K562 (cell line): ENCODE measurements around the gene WDR46. TPM values are rescaled to one million over a fixed set of nuclear protein-coding genes. Genes with fewer than 3 reads are reported as not detected.
A peak's percentile ranks its signal among the peaks of the same experiment; 100 is the strongest.

Source experiments
- BRD4 ChIP-seq: fragments of 200-600 bp; sonication (generic); IDR thresholded peaks from 2 replicates; pipeline ENCODE4 v1.6.1; 2017; ENCODE audit warnings: inconsistent platforms
- GTF2A2 ChIP-seq: IDR thresholded peaks from 2 replicates; pipeline ENCODE4 v1.6.1; 2016; ENCODE audit warnings: mild to moderate bottlenecking, missing genetic modification characterization, missing compliant biosample characterization
- HSF4 ChIP-seq: fragments of 250-450 bp; sonication (Bioruptor Pico); IDR thresholded peaks from 2 replicates; pipeline ENCODE4 v2.1.2; 2022; ENCODE audit warnings: mild to moderate bottlenecking, moderate library complexity, borderline replicate concordance
- MTA2 ChIP-seq: fragments of 450-650 bp; IDR thresholded peaks from 2 replicates; pipeline ENCODE4 v1.6.1; 2016; ENCODE audit warnings: low read depth
- SRF ChIP-seq, 2 experiments: fragments of 250-450, 450-650 bp in 1 of 2; sonication (Bioruptor Pico) in 1 of 2; sonication (generic) in 1 of 2; formaldehyde crosslinking; IDR thresholded peaks; 2 replicates each; pipeline versions ENCODE4 v1.5.0 to v1.5.1; 2020 to 2022; ENCODE audit warnings: mild to moderate bottlenecking in 1 of 2, missing genetic modification reagents in 1 of 2
- TGIF2 ChIP-seq: sonication (generic); formaldehyde crosslinking; IDR thresholded peaks from 2 replicates; pipeline ENCODE4 v1.8.1; 2022; ENCODE audit warnings: mild to moderate bottlenecking, missing genetic modification reagents, moderate library complexity
- ZNF354B ChIP-seq: fragments of 250-450 bp; sonication (Bioruptor Pico); IDR thresholded peaks from 2 replicates; pipeline ENCODE4 v1.4.0; 2020
- polyA plus RNA-seq, 8 experiments: library from polyadenylated mRNA; depleted of rRNA in 4 of 8; stranded (reverse) in 5 of 8; unstranded in 3 of 8; fragments of >200 nt; fragmentation: Nextera tagmentation in 2 of 8; fragmentation: Illumina TruSeq in 1 of 8; extraction: Ambion mirVana in 2 of 8; extraction: Trizol in 1 of 8; gene quantifications; 2 replicates each; pipeline versions ENCODE4 v1.2.1 to v1.2.3, GENCODE V29; 2011 to 2014; ENCODE audit warnings: inconsistent platforms in 1 of 8, missing spikeins in 1 of 8
- total RNA-seq, 7 experiments: library from RNA; depleted of rRNA in 6 of 7; stranded (reverse); fragments of >200 nt in 6 of 7; fragmentation: Illumina TruSeq in 2 of 7; extraction: Trizol in 2 of 7; gene quantifications; 2 replicates each; pipeline versions ENCODE4 v1.2.1 to v1.2.3, GENCODE V29; 2011 to 2021; ENCODE audit warnings: low replicate concordance in 1 of 7
- TF ChIP-seq, protein P1 (sequence below): sonication (generic); formaldehyde crosslinking; IDR thresholded peaks from 2 replicates; pipeline ENCODE4 v1.8.1; 2023; ENCODE audit warnings: mild to moderate bottlenecking, missing genetic modification reagents
- TF ChIP-seq, protein P2 (sequence below): fragments of 450-650 bp; IDR thresholded peaks from 2 replicates; pipeline ENCODE4 v1.6.1; 2017; ENCODE audit warnings: antibody characterized with exemption
- TF ChIP-seq, protein P3 (sequence below): fragments of 200-600 bp; sonication (generic); IDR thresholded peaks from one replicate; pipeline ENCODE4 v1.6.1; 2012; ENCODE audit warnings: mild to moderate bottlenecking, low read depth, low read length, inconsistent platforms

Gene WDR46
- total and polyA plus RNA-seq, 9 of the 15 experiments (the other 6 are each of a cell fraction or from before 2014, with no cell fraction given): 8.9 to 146 (median 93.1) TPM

DNA sequence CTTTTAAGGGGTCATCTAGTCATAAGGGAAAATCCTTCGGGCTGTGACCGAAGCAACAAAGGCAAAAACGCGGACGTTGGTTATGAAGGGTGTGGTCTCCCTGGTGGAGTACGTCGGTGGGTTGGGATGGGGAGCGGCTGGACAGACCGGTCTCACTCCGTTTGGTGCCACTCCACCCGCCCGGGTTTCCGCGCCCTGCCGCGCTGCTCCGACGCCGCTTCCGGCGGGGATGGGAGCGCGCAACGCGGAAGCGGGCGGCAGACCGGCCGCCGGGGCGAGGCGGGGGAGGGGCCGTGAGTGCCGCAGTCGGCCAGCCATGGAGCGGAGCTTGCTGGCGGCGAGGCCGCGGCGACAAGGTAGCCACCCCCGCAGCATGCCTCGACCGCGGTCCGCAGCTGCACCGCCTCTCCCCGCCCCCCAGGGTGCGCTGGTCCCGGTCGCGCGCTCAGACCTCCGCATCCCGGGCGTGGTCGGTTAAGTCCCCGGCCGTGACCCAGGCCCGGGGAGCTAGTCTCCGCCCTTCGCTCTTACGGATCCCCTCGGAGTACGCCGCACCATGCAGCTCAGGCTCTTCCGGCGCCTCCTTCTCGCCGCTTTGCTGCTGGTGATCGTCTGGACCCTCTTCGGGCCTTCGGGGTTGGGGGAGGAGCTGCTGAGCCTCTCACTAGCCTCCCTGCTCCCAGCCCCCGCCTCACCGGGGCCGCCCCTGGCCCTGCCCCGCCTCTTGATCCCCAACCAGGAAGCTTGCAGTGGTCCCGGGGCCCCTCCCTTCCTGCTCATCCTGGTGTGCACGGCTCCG is 12.0 kb downstream of the WDR46 start, which contains the start of gene B3GALT4 (continued):
- TF ChIP-seq, protein P1, sequence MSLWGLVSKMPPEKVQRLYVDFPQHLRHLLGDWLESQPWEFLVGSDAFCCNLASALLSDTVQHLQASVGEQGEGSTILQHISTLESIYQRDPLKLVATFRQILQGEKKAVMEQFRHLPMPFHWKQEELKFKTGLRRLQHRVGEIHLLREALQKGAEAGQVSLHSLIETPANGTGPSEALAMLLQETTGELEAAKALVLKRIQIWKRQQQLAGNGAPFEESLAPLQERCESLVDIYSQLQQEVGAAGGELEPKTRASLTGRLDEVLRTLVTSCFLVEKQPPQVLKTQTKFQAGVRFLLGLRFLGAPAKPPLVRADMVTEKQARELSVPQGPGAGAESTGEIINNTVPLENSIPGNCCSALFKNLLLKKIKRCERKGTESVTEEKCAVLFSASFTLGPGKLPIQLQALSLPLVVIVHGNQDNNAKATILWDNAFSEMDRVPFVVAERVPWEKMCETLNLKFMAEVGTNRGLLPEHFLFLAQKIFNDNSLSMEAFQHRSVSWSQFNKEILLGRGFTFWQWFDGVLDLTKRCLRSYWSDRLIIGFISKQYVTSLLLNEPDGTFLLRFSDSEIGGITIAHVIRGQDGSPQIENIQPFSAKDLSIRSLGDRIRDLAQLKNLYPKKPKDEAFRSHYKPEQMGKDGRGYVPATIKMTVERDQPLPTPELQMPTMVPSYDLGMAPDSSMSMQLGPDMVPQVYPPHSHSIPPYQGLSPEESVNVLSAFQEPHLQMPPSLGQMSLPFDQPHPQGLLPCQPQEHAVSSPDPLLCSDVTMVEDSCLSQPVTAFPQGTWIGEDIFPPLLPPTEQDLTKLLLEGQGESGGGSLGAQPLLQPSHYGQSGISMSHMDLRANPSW (CRISPR knock-in tag): no peak; the same call in 1 of the 2 replicates
- TF ChIP-seq BRD4 (peak; percentile 32; the same call in 1 of the 2 replicates), HSF4 (CRISPR knock-in tag) (no peak), ZNF354B (no peak), SRF (CRISPR knock-in tag; IDR thresholded peaks at IDR 0.05) (peak in 1 of 2 experiments; percentile 46; a peak in 1 of 4 replicates), GTF2A2 (tag) (no peak), MTA2 (no peak), TGIF2 (peak; percentile 72; the same call in 1 of the 2 replicates)
- TF ChIP-seq, protein P2, sequence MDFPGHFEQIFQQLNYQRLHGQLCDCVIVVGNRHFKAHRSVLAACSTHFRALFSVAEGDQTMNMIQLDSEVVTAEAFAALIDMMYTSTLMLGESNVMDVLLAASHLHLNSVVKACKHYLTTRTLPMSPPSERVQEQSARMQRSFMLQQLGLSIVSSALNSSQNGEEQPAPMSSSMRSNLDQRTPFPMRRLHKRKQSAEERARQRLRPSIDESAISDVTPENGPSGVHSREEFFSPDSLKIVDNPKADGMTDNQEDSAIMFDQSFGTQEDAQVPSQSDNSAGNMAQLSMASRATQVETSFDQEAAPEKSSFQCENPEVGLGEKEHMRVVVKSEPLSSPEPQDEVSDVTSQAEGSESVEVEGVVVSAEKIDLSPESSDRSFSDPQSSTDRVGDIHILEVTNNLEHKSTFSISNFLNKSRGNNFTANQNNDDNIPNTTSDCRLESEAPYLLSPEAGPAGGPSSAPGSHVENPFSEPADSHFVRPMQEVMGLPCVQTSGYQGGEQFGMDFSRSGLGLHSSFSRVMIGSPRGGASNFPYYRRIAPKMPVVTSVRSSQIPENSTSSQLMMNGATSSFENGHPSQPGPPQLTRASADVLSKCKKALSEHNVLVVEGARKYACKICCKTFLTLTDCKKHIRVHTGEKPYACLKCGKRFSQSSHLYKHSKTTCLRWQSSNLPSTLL: peak; percentile 53; the same call in 1 of the 2 replicates
- TF ChIP-seq, protein P3, sequence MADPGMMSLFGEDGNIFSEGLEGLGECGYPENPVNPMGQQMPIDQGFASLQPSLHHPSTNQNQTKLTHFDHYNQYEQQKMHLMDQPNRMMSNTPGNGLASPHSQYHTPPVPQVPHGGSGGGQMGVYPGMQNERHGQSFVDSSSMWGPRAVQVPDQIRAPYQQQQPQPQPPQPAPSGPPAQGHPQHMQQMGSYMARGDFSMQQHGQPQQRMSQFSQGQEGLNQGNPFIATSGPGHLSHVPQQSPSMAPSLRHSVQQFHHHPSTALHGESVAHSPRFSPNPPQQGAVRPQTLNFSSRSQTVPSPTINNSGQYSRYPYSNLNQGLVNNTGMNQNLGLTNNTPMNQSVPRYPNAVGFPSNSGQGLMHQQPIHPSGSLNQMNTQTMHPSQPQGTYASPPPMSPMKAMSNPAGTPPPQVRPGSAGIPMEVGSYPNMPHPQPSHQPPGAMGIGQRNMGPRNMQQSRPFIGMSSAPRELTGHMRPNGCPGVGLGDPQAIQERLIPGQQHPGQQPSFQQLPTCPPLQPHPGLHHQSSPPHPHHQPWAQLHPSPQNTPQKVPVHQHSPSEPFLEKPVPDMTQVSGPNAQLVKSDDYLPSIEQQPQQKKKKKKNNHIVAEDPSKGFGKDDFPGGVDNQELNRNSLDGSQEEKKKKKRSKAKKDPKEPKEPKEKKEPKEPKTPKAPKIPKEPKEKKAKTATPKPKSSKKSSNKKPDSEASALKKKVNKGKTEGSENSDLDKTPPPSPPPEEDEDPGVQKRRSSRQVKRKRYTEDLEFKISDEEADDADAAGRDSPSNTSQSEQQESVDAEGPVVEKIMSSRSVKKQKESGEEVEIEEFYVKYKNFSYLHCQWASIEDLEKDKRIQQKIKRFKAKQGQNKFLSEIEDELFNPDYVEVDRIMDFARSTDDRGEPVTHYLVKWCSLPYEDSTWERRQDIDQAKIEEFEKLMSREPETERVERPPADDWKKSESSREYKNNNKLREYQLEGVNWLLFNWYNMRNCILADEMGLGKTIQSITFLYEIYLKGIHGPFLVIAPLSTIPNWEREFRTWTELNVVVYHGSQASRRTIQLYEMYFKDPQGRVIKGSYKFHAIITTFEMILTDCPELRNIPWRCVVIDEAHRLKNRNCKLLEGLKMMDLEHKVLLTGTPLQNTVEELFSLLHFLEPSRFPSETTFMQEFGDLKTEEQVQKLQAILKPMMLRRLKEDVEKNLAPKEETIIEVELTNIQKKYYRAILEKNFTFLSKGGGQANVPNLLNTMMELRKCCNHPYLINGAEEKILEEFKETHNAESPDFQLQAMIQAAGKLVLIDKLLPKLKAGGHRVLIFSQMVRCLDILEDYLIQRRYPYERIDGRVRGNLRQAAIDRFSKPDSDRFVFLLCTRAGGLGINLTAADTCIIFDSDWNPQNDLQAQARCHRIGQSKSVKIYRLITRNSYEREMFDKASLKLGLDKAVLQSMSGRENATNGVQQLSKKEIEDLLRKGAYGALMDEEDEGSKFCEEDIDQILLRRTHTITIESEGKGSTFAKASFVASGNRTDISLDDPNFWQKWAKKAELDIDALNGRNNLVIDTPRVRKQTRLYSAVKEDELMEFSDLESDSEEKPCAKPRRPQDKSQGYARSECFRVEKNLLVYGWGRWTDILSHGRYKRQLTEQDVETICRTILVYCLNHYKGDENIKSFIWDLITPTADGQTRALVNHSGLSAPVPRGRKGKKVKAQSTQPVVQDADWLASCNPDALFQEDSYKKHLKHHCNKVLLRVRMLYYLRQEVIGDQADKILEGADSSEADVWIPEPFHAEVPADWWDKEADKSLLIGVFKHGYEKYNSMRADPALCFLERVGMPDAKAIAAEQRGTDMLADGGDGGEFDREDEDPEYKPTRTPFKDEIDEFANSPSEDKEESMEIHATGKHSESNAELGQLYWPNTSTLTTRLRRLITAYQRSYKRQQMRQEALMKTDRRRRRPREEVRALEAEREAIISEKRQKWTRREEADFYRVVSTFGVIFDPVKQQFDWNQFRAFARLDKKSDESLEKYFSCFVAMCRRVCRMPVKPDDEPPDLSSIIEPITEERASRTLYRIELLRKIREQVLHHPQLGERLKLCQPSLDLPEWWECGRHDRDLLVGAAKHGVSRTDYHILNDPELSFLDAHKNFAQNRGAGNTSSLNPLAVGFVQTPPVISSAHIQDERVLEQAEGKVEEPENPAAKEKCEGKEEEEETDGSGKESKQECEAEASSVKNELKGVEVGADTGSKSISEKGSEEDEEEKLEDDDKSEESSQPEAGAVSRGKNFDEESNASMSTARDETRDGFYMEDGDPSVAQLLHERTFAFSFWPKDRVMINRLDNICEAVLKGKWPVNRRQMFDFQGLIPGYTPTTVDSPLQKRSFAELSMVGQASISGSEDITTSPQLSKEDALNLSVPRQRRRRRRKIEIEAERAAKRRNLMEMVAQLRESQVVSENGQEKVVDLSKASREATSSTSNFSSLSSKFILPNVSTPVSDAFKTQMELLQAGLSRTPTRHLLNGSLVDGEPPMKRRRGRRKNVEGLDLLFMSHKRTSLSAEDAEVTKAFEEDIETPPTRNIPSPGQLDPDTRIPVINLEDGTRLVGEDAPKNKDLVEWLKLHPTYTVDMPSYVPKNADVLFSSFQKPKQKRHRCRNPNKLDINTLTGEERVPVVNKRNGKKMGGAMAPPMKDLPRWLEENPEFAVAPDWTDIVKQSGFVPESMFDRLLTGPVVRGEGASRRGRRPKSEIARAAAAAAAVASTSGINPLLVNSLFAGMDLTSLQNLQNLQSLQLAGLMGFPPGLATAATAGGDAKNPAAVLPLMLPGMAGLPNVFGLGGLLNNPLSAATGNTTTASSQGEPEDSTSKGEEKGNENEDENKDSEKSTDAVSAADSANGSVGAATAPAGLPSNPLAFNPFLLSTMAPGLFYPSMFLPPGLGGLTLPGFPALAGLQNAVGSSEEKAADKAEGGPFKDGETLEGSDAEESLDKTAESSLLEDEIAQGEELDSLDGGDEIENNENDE: peak; percentile 82
